ENCODE results near the gene PRICKLE1.

GRCh38 chr12:42462486-42462885 lies 127.1 kb downstream of the PRICKLE1 start:
- TF ChIP-seq CTCF (IDR thresholded peaks at IDR 0.05; ENCODE audit: borderline replicate concordance, extremely low read depth, low read length, poor library complexity, severe bottlenecking): no peak
- TF ChIP-seq EZH2 (IDR thresholded peaks at IDR 0.05; ENCODE audit: borderline replicate concordance, low read depth, low read length, severe bottlenecking): no peak
